SK-N-MC (cell line): ENCODE data around the gene COQ6.

ENCODE experiments used
- EZH2 ChIP-seq: fragments of 200-600 bp; sonication (generic); IDR thresholded peaks from one replicate; pipeline ENCODE4 v1.6.1; 2017; ENCODE audit warnings: antibody characterized with exemption
- POLR2AphosphoS5 ChIP-seq: IDR thresholded peaks from 2 replicates; pipeline ENCODE4 v1.6.1; 2012; ENCODE audit warnings: mild to moderate bottlenecking, low read depth, low read length, borderline replicate concordance

DNA sequence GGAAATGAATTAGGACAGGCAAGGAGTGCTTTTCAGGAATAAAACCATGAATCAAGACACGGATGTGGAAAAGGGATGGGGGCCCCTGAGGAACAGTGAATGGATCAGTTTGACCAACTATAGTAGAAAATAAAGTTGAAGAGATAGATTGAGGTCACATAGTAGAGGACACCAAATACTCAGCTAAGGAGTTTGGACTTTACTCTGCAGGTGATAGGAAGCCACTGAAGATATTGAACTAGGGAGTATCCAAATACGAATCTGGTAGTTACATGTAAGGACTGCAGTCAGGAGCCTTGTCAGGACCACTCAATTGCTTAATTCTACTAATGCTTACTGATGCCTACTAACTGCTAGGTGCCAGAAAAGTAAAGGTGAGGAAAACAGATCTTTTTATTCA lies 48.6 kb downstream of the COQ6 start:
- TF ChIP-seq POLR2AphosphoS5 (no peak), EZH2 (no peak)
